Stimulated activated CD4-positive, alpha-beta T cell treated with anti-CD3 and anti-CD28 coated beads, TNF-alpha, amount 100 ng/mL, for 48 hours (primary cell): ENCODE data around the gene MAP1LC3B2.

Source experiments
- DNase-seq, 3 donors: peaks; one replicate each; pipeline ENCODE4 v3.0.0-alpha.2; 2020; ENCODE audit warnings: low read depth in 3 of 3

Gene MAP1LC3B2

GRCh38 chr12:116595672-116596071 is 36.5 kb downstream of the MAP1LC3B2 start:
- no peak for DNase-seq

GRCh38 chr12:116597886-116598285 is 38.7 kb downstream of the MAP1LC3B2 start:
- DNase-seq = no peak

- DNase-seq = no peak
Observed at GRCh38 chr12:116598311-116599284, 39.4 kb downstream of the MAP1LC3B2 start.

- peak; percentile 33 to 56 (median 45) for DNase-seq
Observed at GRCh38 chr12:116599285-116600136, 40.3 kb downstream of the MAP1LC3B2 start.

GRCh38 chr12:116600959-116601918 is 42.1 kb downstream of the MAP1LC3B2 start:
- DNase-seq = no peak

GRCh38 chr12:116601933-116602810 is 43.0 kb downstream of the MAP1LC3B2 start:
- no peak for DNase-seq

- no peak for DNase-seq
Observed at GRCh38 chr12:116603546-116604177, 44.5 kb downstream of the MAP1LC3B2 start.

- DNase-seq = no peak
Observed at GRCh38 chr12:116604178-116604895, 45.2 kb downstream of the MAP1LC3B2 start.

GRCh38 chr12:116604951-116605641 is 45.9 kb downstream of the MAP1LC3B2 start:
- DNase-seq = no peak

- DNase-seq = no peak
Observed at GRCh38 chr12:116606397-116606796, 47.2 kb downstream of the MAP1LC3B2 start.

GRCh38 chr12:116607039-116607438 is 47.9 kb downstream of the MAP1LC3B2 start:
- no peak for DNase-seq

GRCh38 chr12:116609319-116610114 is 50.3 kb downstream of the MAP1LC3B2 start:
- no peak for DNase-seq

- no peak for DNase-seq
Observed at GRCh38 chr12:116610971-116611541, 51.9 kb downstream of the MAP1LC3B2 start.

- DNase-seq = no peak
Observed at GRCh38 chr12:116612436-116612835, 53.3 kb downstream of the MAP1LC3B2 start.

GRCh38 chr12:116613256-116613655 is 54.1 kb downstream of the MAP1LC3B2 start:
- DNase-seq = no peak

GRCh38 chr12:116614194-116614915 is 55.2 kb downstream of the MAP1LC3B2 start:
- no peak for DNase-seq
